ENCODE measurements around the gene SARM1.

DNA sequence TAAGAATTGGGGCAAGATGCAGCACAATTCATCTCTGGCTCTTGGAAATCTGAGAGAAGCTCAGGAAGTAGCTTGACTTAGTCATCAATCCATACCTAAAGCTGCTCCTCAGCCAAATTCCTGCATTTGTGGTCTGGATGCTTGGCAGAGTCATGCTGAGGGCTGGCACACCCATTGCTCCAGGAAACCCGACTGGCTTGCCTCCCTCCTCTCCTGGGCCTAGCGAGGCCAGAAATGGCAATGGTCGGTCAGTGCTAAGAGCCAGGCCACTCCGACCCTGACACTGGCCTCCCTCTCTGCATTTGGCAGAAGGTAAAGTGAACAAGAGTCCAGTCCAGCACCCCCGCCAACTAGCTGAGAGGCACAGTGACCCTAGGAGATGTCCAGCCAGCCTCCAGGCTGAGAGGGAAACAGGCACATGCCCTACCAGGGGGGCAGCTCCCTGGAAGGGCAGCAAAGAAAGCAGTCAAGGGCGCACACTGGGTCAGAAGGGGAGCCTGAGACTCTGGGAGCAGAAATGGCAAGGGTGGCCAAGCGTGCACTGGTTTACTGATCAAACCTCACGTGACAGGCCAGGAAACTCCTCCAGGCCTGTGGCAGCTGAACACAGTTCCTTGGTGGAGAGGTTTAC is 24.1 kb upstream of the SARM1 start:
- TF ChIP-seq, protein P1, sequence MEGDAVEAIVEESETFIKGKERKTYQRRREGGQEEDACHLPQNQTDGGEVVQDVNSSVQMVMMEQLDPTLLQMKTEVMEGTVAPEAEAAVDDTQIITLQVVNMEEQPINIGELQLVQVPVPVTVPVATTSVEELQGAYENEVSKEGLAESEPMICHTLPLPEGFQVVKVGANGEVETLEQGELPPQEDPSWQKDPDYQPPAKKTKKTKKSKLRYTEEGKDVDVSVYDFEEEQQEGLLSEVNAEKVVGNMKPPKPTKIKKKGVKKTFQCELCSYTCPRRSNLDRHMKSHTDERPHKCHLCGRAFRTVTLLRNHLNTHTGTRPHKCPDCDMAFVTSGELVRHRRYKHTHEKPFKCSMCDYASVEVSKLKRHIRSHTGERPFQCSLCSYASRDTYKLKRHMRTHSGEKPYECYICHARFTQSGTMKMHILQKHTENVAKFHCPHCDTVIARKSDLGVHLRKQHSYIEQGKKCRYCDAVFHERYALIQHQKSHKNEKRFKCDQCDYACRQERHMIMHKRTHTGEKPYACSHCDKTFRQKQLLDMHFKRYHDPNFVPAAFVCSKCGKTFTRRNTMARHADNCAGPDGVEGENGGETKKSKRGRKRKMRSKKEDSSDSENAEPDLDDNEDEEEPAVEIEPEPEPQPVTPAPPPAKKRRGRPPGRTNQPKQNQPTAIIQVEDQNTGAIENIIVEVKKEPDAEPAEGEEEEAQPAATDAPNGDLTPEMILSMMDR (CRISPR knock-in tag; IDR thresholded peaks at IDR 0.05), result no peak
- TF ChIP-seq ZNF326 (CRISPR knock-in tag; IDR thresholded peaks at IDR 0.05; ENCODE audit: borderline replicate concordance), result no peak
- no peak for TF ChIP-seq ZNF792 (CRISPR knock-in tag; IDR thresholded peaks at IDR 0.05)
- no peak for TF ChIP-seq PHF5A (CRISPR knock-in tag; IDR thresholded peaks at IDR 0.05; ENCODE audit: low read depth, unreplicated experiment)
- TF ChIP-seq, protein P2, sequence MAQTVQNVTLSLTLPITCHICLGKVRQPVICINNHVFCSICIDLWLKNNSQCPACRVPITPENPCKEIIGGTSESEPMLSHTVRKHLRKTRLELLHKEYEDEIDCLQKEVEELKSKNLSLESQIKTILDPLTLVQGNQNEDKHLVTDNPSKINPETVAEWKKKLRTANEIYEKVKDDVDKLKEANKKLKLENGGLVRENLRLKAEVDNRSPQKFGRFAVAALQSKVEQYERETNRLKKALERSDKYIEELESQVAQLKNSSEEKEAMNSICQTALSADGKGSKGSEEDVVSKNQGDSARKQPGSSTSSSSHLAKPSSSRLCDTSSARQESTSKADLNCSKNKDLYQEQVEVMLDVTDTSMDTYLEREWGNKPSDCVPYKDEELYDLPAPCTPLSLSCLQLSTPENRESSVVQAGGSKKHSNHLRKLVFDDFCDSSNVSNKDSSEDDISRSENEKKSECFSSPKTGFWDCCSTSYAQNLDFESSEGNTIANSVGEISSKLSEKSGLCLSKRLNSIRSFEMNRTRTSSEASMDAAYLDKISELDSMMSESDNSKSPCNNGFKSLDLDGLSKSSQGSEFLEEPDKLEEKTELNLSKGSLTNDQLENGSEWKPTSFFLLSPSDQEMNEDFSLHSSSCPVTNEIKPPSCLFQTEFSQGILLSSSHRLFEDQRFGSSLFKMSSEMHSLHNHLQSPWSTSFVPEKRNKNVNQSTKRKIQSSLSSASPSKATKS (CRISPR knock-in tag; IDR thresholded peaks at IDR 0.05), result 0 out of 2 replicates have a peak, but pooled peaks have one; percentile 36
- TF ChIP-seq EP300 (IDR thresholded peaks at IDR 0.05; ENCODE audit: low read depth in 2 of 2, low read length in 2 of 2), result no peak
- no peak for TF ChIP-seq EP300 (CRISPR knock-in tag; IDR thresholded peaks at IDR 0.05; ENCODE audit: borderline replicate concordance)
- no peak for TF ChIP-seq EZH2 (conservative IDR thresholded peaks at IDR 0.05; ENCODE audit: low read depth, low read length)
